ENCODE results near the gene TRMT61A.

DNA sequence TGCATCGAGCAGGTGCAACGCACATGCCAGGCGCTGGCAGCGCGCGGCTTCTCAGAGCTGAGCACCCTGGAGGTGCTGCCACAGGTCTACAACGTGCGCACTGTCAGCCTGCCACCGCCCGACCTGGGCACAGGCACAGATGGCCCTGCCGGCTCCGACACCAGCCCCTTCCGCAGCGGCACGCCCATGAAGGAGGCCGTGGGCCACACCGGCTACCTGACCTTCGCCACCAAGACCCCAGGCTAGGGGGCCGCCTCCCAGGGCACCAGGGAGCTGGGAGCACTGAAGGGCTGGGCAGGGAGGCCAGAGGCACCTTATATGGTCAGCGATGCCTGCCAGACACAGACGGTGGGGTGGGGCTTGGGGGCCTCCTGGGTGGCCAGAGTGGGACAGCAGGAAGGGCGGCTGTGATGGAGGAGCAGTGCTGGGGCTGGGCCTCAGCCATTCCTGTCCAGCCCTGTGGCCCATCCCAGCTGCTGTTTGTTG lies 5.6 kb downstream of the TRMT61A start:
- TF ChIP-seq, protein P1, sequence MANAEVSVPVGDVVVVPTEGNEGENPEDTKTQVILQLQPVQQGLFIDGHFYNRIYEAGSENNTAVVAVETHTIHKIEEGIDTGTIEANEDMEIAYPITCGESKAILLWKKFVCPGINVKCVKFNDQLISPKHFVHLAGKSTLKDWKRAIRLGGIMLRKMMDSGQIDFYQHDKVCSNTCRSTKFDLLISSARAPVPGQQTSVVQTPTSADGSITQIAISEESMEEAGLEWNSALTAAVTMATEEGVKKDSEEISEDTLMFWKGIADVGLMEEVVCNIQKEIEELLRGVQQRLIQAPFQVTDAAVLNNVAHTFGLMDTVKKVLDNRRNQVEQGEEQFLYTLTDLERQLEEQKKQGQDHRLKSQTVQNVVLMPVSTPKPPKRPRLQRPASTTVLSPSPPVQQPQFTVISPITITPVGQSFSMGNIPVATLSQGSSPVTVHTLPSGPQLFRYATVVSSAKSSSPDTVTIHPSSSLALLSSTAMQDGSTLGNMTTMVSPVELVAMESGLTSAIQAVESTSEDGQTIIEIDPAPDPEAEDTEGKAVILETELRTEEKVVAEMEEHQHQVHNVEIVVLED (CRISPR knock-in tag; IDR thresholded peaks at IDR 0.05; ENCODE audit: borderline replicate concordance): no peak
- TF ChIP-seq, protein P2, sequence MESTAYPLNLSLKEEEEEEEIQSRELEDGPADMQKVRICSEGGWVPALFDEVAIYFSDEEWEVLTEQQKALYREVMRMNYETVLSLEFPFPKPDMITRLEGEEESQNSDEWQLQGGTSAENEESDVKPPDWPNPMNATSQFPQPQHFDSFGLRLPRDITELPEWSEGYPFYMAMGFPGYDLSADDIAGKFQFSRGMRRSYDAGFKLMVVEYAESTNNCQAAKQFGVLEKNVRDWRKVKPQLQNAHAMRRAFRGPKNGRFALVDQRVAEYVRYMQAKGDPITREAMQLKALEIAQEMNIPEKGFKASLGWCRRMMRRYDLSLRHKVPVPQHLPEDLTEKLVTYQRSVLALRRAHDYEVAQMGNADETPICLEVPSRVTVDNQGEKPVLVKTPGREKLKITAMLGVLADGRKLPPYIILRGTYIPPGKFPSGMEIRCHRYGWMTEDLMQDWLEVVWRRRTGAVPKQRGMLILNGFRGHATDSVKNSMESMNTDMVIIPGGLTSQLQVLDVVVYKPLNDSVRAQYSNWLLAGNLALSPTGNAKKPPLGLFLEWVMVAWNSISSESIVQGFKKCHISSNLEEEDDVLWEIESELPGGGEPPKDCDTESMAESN (CRISPR knock-in tag; conservative IDR thresholded peaks at IDR 0.05): no peak
- TF ChIP-seq EZH2 (conservative IDR thresholded peaks at IDR 0.05; ENCODE audit: low read depth, low read length) (no peak), TBX2 (CRISPR knock-in tag; IDR thresholded peaks at IDR 0.05; ENCODE audit: borderline replicate concordance) (no peak), GABPB1 (CRISPR knock-in tag; IDR thresholded peaks at IDR 0.05) (no peak), POLR2AphosphoS5 (IDR thresholded peaks at IDR 0.05; ENCODE audit: low read depth, low read length) (no peak), GTF2F1 (IDR thresholded peaks at IDR 0.05; ENCODE audit: low read length) (no peak), FOXK2 (IDR thresholded peaks at IDR 0.05) (no peak), PRMT3 (CRISPR knock-in tag; IDR thresholded peaks at IDR 0.05; ENCODE audit: borderline replicate concordance, low read depth) (no peak), NFIC (IDR thresholded peaks at IDR 0.05; ENCODE audit: low read length) (no peak), ZNF337 (CRISPR knock-in tag; IDR thresholded peaks at IDR 0.05; ENCODE audit: borderline replicate concordance, low read depth) (no peak)
- TF ChIP-seq, protein P3, sequence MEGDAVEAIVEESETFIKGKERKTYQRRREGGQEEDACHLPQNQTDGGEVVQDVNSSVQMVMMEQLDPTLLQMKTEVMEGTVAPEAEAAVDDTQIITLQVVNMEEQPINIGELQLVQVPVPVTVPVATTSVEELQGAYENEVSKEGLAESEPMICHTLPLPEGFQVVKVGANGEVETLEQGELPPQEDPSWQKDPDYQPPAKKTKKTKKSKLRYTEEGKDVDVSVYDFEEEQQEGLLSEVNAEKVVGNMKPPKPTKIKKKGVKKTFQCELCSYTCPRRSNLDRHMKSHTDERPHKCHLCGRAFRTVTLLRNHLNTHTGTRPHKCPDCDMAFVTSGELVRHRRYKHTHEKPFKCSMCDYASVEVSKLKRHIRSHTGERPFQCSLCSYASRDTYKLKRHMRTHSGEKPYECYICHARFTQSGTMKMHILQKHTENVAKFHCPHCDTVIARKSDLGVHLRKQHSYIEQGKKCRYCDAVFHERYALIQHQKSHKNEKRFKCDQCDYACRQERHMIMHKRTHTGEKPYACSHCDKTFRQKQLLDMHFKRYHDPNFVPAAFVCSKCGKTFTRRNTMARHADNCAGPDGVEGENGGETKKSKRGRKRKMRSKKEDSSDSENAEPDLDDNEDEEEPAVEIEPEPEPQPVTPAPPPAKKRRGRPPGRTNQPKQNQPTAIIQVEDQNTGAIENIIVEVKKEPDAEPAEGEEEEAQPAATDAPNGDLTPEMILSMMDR (CRISPR knock-in tag; IDR thresholded peaks at IDR 0.05): no peak
- TF ChIP-seq, protein P4, sequence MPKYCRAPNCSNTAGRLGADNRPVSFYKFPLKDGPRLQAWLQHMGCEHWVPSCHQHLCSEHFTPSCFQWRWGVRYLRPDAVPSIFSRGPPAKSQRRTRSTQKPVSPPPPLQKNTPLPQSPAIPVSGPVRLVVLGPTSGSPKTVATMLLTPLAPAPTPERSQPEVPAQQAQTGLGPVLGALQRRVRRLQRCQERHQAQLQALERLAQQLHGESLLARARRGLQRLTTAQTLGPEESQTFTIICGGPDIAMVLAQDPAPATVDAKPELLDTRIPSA (CRISPR knock-in tag; IDR thresholded peaks at IDR 0.05; ENCODE audit: borderline replicate concordance): no peak
